GM12801 (cell line): ENCODE measurements around the gene KMT5B.

ENCODE experiments used
- TF ChIP-seq, protein P1 (sequence below): IDR thresholded peaks from one replicate; pipeline ENCODE4 v1.5.1; 2011; ENCODE audit warnings: control low read depth; ENCODE audit not compliant: insufficient read length; ENCODE audit errors: extremely low read depth

The KMT5B gene

GRCh38 chr11:68202165-68202564 lies 10.9 kb downstream of the KMT5B start:
- TF ChIP-seq, protein P1, sequence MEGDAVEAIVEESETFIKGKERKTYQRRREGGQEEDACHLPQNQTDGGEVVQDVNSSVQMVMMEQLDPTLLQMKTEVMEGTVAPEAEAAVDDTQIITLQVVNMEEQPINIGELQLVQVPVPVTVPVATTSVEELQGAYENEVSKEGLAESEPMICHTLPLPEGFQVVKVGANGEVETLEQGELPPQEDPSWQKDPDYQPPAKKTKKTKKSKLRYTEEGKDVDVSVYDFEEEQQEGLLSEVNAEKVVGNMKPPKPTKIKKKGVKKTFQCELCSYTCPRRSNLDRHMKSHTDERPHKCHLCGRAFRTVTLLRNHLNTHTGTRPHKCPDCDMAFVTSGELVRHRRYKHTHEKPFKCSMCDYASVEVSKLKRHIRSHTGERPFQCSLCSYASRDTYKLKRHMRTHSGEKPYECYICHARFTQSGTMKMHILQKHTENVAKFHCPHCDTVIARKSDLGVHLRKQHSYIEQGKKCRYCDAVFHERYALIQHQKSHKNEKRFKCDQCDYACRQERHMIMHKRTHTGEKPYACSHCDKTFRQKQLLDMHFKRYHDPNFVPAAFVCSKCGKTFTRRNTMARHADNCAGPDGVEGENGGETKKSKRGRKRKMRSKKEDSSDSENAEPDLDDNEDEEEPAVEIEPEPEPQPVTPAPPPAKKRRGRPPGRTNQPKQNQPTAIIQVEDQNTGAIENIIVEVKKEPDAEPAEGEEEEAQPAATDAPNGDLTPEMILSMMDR = no peak

- TF ChIP-seq, protein P1 = no peak
These were observed 11.6 kb downstream of the KMT5B start for GRCh38 chr11:68201492-68201891.

GRCh38 chr11:68200639-68201038 lies 12.5 kb downstream of the KMT5B start:
- TF ChIP-seq, protein P1 = no peak

DNA sequence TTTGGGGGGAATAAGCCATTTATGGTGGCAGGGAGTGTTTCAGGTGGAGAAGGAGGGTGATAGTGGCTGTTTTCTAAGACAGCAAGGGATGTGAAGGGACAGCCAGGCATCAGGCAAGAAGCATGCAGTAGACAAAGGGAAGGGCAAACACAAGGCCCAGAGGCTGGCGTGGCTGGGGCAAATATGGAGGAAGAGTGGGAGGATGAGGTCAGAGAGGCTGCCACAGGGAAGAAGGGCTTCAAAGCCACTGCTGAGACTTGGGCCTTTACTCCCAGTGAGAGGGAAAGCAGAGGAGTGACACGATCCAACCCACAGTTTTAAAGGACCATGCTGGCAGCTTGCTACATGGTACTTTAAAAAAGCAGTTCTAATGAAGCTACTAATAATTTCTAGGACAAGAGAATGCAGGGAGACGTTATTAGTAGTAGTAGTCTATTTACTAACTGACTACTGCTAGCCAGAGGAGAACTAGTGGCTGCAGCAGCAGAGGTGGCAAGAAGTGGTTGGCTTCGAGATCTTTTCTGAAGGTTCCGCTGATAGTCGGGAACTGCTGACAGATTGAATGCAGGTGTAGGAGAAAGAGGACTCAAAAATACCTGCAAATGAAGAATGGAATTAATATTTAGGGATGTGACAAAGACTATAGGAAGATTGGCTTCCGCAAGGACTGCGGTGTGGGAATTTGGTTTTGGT lies 13.7 kb downstream of the KMT5B start:
- TF ChIP-seq, protein P1 = no peak

DNA sequence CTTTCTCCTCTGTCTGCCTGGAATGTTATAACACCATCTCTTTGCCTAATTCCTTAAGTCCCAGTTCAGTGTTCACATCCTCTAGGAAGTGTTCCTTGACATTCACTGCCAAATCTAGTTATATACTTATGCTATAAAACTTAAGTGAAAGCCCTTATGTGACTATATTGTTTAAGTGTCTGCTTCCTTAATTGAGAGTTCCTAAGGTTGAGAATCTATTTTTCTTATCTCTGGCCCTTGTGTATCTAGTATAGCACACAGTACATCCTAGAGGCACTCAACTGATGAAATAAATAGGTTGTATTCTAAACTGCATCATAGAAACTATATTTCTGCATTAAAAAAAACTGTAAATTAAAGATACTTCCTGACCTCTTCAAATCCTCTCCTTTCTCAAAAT lies 16.9 kb downstream of the KMT5B start:
- TF ChIP-seq, protein P1 = no peak

DNA sequence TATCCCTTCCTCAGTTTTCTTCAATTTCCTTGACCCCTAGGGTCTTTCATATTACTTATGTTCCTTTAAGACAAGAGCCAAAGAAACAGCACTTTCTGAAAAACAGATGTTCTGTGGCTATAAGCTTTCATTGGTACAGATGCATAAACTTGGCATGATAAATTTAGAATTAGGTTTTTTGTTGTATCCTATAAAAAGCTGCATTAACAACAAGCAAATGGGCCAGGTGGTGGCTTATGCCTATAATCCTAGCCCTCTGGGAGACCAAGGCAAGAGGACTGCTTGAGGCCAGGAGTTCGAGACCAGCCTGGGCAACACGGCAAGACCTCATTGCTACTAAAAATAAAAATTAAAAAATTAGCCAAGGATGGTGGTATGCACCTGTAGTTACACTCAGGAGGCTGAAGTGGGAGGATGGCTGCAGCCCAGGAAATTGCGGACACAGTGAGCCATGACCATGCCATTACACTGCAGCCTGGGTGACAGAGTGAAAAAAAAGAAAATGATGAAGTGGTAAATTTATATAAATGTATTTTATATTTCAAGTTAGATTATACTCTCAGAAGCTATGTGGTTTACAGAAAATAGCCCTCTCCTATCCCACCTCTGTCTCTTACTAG lies 18.3 kb downstream of the KMT5B start:
- TF ChIP-seq, protein P1 = no peak

DNA sequence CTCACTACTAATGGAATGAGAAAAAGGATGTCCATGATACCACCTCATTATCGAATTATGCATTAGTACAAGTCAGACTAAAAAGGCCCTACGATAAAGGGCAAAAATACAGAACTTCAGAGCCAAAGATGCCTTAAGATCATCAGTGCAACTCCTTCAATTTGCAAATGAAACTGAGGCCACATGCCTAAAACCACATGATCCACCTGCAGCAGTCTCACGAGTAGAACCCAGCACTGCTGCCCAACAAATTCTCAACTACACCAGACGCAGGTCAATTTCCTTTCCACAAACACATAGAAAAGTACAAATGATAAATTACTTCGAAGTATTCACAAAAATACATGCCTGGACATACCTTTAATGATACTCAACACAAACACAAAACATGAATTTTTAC lies 20.1 kb downstream of the KMT5B start:
- TF ChIP-seq, protein P1 = no peak
